Inferior parietal cortex (tissue), 1 donor: ENCODE results near the gene MDC1.

Experiments used
- DNase-seq: peaks from one replicate; pipeline ENCODE4 v3.0.0-alpha.2; 2016; ENCODE audit errors: extremely low spot score

Gene MDC1

DNA sequence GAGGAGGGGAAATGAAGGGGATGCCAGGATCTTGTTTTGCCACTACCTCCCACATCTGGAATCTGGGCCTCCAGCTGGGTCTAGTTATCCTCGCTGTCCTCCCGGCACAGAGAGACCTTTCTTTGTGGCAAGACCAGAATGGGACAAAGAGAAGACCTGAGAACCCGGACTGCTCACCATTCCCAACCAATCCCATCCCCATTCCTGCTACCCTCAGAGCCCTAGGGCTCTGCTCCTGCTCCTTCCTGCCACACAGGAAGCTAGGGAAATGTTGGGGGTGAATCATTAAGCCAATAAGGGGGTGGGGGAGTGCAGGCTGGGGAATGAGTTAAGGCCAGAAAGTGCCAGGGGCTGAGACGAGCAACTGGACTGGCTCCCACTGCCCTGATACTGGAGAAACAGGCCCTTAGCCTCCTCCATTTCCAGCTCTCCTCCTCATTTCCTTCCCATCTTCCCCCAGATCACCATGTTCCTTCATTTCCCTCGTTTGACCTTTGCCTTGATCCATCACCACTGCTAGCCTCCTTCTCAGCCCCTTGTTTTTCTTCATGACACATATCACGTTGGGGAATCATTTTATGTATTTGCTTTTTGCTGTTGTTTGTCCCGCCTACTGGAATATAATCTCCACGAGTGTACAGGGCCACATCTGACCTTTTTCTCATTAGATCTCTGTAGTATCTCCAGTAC, 31.9 kb upstream of the MDC1 start:
- no peak for DNase-seq

DNA sequence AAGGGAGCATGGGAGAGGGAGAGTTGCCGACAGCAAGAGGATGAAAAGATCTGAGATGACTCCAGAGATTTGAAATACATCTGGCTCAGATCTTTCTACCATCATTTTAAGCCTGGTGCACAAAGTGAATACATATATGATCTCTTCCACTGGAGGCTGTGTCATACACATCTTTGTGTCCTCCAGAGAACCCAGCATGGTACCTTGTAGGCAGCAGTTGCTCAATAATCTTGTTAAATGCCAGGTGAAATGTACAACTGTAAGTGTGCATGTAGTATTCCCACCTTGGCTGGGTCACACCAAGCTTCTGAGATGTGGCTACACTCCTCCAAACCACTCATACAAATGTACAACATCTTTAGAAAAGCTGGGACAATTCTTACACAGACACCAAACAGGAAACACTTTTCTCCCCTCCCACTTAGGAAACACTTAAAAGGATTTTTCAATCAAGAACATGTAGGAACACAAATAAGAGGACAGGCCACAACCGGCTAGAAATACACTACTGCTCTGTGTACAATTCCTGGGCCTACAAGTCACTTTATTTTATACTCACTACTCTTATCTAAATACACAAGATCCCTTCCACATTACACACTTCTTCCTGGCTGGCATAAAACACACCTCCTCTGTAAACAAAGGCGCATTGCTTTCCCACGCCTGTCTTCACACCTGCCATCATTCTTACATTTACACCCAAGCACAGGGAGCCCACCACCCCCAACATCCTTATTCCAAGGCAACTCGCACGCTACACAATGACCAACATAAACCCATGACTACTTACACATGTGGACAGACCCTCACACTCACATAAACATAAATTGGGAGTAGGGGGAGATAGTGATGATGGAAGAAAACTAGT, 31.1 kb upstream of the MDC1 start:
- DNase-seq, result no peak

DNA sequence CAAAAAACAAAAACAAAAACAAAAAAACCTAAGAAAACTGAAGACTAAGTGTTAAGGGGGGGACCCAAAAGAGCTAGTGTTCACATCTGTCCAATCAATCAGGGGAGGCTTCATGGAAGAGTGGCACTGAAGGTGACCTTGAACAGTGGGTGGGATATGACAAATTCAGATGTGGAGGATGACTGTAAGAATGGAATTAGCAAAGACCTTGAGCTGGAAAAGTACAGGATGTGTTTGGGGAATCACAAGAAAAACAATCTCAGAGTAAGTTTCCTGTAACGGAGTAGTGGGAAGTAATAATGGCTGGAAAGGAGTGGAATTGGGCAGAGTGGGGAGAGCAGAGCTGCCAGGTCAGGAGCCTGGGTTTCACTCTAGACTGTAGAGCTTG, 30.2 kb upstream of the MDC1 start:
- DNase-seq, result no peak

DNA sequence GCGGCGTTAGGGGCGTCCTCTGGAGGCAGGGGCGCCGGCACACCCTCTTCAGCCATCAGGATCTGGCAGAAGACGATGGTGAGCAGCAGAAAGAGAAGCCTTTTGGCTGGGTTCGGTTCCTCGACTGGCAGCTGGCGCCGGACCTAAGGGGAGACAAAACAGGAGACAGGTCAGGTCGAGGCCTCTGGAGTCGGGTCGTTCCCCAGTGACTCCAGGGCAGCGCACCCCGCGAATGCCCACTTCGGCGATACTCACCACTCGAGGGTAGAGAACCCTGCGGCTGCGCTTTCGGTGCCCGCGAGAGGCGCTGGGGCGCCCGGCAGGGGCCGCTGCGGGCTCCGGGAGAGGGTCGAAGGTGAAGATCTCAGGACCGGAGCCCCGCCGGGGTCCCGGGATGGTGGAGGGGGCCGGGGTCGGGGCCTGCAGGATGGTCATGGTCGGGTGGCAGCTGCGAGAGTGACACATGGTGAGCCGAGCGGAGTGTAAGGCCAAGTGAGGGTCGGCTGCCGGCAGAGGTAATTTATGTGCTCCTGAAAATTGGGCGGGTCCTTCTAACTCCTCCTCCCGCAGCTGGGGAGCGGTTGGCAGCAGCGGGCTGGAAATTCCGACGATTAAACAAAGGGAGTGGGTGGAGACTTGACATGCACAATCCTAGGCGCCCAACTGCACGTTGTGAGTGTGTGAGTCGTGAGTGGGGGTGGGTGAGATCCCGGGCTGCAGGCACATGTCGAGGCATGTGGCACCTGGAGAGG, 27.1 kb upstream of the MDC1 start, which contains the start of gene IER3:
Gene IER3 (minus strand): TSS at position 494 of the 752 bp plus-strand sequence. CDS start 29 bp downstream, at position 465.
- peak; percentile 54 for DNase-seq

DNA sequence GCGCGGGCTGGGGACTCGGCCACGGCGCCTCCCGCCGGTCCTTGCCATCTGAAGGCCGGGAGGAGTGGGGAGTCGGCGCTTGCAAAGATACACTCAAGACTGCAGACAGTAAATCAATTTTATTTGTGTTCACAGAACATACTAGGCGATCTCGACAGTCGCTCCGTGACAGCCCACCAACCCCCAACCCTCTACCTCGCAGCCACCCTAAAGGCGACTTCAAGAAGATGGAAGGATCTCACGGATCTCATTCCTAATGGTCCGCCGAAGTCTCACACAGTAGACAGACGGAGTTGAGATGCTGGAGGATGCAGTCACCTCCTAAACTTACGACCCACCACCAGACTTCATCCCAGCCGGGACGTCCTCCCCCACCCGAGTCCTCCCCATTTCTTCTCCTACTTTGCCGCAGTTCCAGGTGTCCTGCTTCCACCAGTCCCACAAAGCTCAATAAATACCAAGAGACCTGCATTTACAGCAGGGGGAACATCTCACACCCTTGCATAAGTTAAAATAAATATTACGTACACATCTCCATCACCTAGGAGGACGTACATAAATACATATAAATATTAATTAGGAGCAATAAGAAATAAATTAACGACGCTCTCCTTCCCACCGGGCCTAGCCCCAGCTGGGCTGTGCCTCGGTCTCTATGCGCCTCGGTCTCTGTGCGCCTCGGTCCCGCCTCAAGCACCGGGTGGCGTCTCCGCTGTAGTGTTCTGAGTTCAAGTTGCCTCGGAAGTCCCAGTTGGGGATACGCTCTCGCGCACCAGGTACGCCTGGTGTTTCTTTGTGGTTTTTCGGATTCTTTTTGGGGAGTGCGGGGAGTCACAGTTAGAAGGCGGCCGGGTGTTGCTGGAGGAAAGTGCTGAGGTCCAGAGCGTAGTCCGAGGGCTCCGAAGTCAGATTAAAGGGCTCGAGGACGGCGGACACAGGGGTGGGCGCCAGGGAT, 26.3 kb upstream of the MDC1 start:
- no peak for DNase-seq

DNA sequence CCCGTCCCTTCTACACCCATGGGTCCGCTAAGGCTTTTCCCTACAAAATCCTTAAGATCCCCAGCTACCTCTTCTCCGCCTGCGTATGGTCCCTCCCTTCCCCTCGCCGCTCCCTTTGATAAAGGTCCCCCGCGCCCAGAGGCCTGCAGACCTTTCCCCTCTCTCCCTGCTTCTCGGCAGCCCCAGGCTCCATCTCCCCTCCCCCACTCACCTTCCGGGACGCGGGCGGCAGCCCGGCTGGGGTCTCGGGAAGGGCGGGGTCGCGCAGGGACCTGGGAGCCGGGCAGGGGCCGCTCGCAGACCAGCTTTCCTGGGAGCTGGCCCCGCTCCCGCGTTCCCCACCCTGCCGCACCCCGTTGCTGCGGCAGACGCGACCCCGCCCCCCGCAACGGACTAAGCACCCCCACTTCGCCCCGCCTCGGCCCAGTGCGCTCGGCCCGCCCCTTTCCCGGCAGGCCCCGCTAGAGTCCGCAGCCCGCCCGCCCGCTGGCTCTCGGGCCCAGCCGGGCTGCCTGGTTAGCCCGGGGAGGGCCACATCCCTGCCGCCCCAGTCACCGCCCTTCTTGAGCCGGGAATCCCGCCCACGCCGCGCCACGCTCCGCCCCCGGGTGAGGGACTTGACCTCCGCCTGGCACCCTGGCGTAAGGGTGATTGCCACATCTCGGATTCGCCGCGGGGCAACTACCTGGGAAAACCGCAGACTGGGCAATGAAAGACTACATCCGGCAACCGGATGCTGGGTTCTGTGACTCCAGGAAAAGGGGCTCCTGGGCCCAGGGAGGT, 25.4 kb upstream of the MDC1 start, which contains the start of gene FLOT1:
Gene FLOT1 (minus strand): TSS at position 372 of the 783 bp plus-strand sequence. CDS start 498 bp downstream, outside the sequence.
- DNase-seq, result peak; percentile 82

DNA sequence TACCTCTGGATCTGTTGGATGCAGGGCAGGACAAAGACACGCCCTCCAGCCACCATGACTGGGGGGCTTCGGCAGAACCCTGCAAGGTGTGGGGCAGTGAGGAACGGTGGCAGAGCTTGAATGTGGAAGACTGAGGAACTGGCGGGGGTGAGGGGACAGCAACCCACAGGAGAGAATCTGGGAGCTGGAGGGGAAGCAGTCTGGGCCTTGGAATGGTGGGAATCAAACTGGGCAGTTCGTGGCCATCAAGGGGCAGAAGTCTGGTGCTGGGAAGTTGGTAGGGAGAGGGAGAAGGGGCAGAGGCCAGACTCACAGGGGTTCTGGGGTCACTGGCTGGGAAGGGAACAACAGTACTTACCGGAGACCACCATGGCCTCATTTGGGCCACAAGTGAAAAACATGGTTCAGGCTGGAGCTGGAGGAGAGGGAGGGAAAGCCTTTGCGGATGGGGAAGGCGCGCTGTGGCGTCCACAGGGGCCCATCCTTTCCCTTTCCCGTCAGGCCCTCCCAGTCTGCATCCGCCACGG, 24.8 kb upstream of the MDC1 start:
- DNase-seq, result no peak

DNA sequence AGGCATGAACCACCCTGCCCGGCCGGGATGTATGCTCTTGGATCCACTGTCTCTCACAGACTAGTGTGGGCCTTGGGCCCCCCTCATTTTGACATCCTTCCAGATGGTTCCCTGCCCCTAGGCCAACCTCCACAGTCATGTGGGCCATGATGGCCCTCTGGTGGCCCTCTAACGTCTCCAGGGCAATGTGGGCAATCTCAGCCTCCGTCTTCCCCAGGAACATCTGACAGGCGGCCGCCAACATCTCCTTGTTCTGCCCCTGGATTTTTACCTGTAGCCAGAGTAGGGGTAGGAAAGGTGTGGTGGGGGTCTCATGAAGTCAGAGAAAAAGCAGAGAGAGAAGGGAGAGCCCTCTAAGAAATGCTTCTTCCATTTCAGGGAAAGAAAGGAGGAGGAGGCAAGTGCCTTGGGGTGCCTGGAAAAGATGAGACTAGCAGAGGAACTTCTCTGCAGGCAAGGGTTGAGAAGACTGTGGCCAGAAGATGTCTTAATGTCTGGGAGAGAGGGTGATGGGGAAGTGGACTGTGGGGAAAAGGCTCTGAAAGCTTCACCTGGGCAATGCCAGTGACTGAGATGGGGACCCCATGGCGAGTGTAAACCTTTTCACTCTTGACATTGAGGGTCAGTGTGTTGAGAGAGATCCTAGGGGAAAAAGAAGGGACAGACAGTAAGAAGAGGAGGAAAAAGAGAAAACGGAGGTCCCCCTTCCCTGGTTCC, 24.1 kb upstream of the MDC1 start:
- DNase-seq, result no peak

DNA sequence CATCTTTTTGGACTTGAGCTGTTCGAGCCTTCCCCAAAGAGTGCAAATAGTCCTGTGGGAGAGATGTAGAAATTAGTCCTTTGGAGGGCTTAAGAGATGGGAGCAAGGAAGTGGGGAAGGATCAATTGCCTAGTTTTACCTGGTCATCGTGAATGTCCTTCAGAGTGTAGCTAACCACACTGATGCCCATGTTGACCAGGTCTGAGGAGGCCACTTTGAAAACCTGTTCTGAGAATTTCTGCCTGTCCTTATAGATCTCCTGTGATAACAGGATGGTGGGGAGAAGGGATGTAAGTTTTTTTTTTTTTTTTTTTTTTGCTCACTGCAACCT, 23.4 kb upstream of the MDC1 start:
- DNase-seq, result no peak

DNA sequence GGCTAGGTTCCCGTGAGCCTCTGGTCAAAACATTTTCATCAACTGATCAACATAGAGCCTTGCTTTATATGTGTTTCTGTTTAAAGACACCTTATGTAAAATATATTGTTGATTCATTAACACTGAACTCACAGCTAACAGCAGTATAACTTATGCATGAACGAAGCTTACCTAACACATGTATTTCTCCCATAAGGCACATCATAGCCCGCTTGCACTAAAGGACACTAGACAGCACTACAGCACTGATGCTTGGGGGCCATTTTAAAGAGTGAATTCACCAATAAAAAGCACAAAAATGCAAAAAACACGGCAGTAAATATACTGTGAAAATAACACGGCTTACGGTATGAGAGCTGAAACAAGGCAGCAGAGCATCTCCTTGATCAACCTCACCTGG, 21.5 kb upstream of the MDC1 start:
- DNase-seq, result no peak

DNA sequence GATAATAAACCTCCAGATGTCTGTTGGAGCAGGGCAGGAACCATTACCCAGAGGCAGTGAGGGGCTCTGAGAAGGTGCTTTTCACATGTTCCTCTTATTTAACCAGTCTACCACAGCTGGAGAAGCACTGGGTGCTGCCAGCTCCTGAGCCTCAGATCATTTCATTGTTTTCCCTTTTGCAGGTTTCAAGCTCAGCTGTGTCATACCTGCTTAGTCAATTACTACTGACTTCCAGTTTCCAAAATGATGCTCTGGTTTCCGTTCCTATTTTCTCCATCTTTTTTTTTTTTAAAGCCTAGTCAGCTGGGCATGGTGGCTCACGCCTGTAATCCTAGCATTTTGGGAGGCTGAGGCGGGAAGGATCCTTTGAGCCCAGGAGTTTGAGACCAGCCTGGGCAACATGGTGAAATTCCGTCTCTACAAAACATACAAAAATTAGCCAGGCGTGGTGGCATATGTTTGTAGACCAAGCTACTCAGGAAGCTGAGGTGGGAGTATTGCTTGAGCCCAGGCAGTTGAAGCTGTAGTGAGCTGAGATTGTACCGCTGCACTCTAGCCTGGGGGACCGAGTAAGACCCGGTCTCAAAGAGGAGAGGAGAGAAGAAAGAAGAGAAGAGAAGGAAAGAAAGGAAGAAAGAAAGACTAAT, 18.7 kb upstream of the MDC1 start:
- DNase-seq, result no peak

DNA sequence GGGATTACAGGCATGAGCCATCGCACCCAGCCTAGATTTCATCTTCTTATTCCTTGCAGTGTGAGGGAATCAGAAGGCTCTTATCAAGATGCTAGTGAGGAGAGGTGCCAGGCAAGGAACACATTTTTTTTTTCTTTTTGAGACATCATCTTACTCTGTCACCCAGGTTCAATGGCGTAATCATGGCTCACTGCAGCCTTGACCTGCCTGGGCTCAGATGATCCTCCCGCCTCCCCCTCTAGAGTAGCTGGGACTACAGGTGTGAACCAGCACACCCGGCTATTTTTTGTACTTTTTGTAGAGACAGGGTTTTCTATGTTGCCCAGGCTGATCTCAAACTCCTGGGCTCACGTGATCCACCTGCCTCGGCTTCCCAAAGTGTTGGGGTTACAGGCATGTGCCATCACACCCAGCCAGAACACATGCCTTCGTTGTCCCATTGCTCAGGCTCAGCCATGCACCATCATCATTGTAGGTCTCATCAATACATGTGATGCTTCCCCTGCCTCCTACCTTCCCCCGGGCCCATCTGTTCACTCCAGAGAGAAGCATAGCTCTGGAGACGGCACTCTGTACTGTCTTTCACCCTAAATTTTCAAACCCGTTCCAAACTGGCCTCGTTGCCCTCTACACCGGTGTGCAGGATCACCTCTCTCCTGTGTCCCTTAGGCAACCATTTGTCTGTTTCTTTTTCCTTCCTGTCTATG, 15.3 kb upstream of the MDC1 start:
- DNase-seq, result no peak

DNA sequence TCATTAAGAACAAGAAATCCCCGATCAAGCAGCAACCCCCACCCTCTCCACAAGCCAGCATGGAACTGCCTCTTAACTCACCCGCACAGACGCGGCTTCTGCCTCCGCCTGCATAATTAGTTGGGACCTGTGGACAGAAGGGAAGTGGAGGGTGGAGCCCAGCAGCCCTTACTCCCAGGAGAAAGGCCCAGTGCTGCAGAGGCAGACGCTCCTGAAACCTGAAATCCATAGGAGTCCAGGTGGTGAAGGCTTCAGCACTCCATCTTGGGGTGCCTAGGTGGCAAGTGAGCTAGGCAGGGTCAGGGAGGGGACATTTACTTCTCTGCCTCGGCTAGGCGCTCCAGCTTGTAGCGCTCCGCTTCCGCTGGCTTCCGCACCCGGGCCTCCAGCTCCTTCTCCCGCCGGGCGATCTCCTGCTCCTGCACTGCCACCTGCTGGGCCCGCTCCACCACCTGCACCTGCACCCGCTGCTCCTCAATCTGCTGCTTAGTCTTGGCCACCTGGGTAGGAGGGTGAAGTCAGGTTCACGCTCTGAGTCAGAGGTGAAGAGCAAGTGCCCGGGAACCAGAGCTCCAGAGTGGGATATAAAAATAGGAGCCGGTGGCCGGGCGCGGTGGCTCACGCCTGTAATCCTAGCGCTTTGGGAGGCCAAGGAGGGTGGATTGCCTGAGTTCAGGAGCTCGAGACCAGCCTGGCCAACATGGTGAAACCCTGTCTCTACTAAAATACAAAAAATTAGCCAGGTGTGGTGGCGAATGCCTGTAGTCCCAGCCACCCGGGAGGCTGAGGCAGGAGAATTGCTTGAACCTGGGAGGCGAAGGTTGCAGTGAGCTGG, 13.7 kb upstream of the MDC1 start:
- DNase-seq, result no peak

DNA sequence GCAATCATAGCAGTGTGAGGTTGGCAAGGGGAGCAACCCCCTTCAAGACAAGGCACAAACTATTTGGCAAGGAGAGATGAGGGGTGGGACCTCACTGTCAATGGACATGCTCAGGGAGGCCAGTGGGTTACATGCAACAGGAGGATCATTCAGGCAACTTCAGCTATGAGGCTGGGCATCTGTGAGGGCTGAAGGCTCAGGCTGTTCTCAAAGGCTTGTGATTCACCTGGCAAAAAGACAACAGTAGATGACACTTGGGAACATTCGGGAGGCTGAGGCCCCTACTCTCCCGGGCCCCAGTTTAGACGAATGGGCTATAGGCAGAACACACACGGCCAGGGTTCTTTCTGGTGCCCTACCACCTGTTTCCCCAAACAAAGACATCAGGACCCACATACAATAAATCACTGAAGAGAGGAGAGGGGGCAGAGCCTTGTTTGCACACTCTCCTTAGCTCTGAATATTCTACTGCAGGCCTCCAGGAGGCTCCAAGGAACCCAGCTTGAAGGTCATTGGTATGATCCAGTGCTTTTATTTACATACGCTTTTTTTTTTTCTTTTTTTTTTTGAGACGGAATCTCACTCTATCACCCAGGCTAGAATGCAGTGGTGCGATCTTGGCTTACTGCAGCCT, 11.0 kb upstream of the MDC1 start:
- no peak for DNase-seq

DNA sequence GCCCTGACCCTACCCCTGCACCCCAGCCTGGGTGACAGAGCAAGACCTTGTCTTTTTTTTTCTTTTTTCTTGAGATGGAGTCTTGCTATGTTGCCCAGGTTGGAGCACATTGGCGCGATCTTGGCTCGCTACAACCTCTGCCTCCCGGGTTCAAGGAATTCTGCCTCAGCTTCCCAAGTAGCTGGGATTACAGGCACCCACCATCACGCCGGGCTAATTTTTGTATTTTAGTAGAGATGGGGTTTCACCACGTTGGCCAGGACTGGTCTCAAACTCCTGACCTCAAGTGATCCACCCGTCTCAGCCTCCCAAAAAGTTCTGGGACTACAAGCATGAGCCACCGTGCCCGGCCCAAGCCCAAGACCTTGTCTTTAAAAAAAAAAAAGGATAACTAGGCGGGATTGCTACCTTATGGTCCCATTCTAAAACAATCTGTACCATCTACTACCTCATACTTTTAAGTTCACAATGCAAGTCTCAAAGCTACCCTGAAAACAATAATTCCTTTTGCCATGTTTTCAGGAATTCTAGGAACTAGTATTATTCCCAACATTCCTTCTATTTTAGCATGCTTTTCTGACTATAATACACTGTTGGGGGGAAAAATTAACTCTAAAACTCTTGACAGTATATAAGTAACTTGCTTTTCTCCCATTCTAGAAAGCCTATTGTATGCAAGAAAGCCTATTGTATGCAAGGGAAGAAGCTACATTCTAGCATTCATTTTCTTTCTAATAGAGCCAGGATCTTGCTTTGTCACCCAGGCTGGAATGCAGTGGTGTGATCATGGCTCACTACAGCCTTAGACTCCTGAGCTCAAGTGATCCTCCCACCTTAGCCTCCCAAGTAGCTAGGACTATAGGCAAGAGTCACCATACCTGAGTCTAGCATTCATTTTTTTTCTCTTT, 9.7 kb upstream of the MDC1 start:
- no peak for DNase-seq
